ENCODE results near the gene DECR2. TPM values are rescaled to one million over a fixed set of nuclear protein-coding genes. Genes with fewer than 3 reads are reported as not detected.

Gene DECR2
- total and polyA plus RNA-seq, 2 of the 13 experiments (the other 11 are each of a cell fraction or from before 2014, with no cell fraction given), result 36.3 to 44.6 TPM

GRCh38 chr16:364595-365491 lies 36.8 kb upstream of the DECR2 start (continued):
- TF ChIP-seq RERE (CRISPR knock-in tag; IDR thresholded peaks at IDR 0.05; ENCODE audit: low read depth), result no peak
- no peak for TF ChIP-seq ZNF142 (CRISPR knock-in tag; IDR thresholded peaks at IDR 0.05)
- TF ChIP-seq PAXIP1 (CRISPR knock-in tag; conservative IDR thresholded peaks at IDR 0.05), result 0 out of 2 replicates have a peak, but pooled peaks have one; percentile 14
- no peak; the same call in 1 of the 2 replicates for TF ChIP-seq SP2 (CRISPR knock-in tag; IDR thresholded peaks at IDR 0.05)
- TF ChIP-seq SRSF9 (IDR thresholded peaks at IDR 0.05; ENCODE audit: borderline replicate concordance, insufficient read depth, low read depth, low read length, poor library complexity, severe bottlenecking), result no peak
- no peak for TF ChIP-seq ZNF432 (CRISPR knock-in tag; IDR thresholded peaks at IDR 0.05; ENCODE audit: borderline replicate concordance)
- no peak for TF ChIP-seq ARID5B (CRISPR knock-in tag; IDR thresholded peaks at IDR 0.05)

All from HepG2 (cell line).